HEK293 (cell line): ENCODE measurements around the gene NPRL2.

Source experiments
- SP7 ChIP-seq: fragments of 450-650 bp; formaldehyde crosslinking; IDR thresholded peaks from 2 replicates; pipeline ENCODE4 v1.5.1; 2016; ENCODE audit warnings: missing biosample characterization, missing genetic modification characterization
- ZIC2 ChIP-seq: fragments of 450-650 bp; formaldehyde crosslinking; IDR thresholded peaks from 2 replicates; pipeline ENCODE4 v1.5.1; 2016; ENCODE audit warnings: missing biosample characterization, missing genetic modification characterization
- ZNF292 ChIP-seq: fragments of 450-650 bp; formaldehyde crosslinking; IDR thresholded peaks from 2 replicates; pipeline ENCODE4 v1.5.1; 2016; ENCODE audit warnings: low read depth, missing biosample characterization, missing genetic modification characterization, borderline replicate concordance
- ZNF335 ChIP-seq: fragments of 450-650 bp; formaldehyde crosslinking; conservative IDR thresholded peaks from 2 replicates; pipeline ENCODE4 v1.5.1; 2016; ENCODE audit warnings: missing biosample characterization, missing genetic modification characterization
- ZNF48 ChIP-seq: fragments of 450-650 bp; formaldehyde crosslinking; IDR thresholded peaks from 2 replicates; pipeline ENCODE4 v1.5.1; 2016; ENCODE audit warnings: missing biosample characterization, missing genetic modification characterization
- ZNF544 ChIP-seq: fragments of 450-650 bp; formaldehyde crosslinking; IDR thresholded peaks from 2 replicates; pipeline ENCODE4 v1.5.0; 2017; ENCODE audit warnings: missing biosample characterization, missing genetic modification characterization
- ZNF555 ChIP-seq: fragments of 450-650 bp; formaldehyde crosslinking; conservative IDR thresholded peaks from 2 replicates; pipeline ENCODE4 v1.5.1; 2017; ENCODE audit warnings: missing biosample characterization, mild to moderate bottlenecking, missing genetic modification characterization, inconsistent platforms
- ZNF558 ChIP-seq: fragments of 450-650 bp; formaldehyde crosslinking; IDR thresholded peaks from 2 replicates; pipeline ENCODE4 v1.5.1; 2016; ENCODE audit warnings: missing biosample characterization, missing genetic modification characterization
- TF ChIP-seq, protein P1 (sequence below): fragments of 450-650 bp; formaldehyde crosslinking; IDR thresholded peaks from 2 replicates; pipeline ENCODE4 v1.5.1; 2016; ENCODE audit warnings: missing biosample characterization, missing genetic modification characterization
- TF ChIP-seq, protein P2 (sequence below): fragments of 450-650 bp; formaldehyde crosslinking; IDR thresholded peaks from 2 replicates; pipeline ENCODE4 v1.5.1; 2016; ENCODE audit warnings: missing biosample characterization, missing genetic modification characterization
- TF ChIP-seq, protein P3 (sequence below): fragments of 450-650 bp; formaldehyde crosslinking; IDR thresholded peaks from 2 replicates; pipeline ENCODE4 v1.5.1; 2016; ENCODE audit warnings: missing biosample characterization, missing genetic modification characterization, low read depth
- TF ChIP-seq, protein P4 (sequence below): fragments of 450-650 bp; formaldehyde crosslinking; IDR thresholded peaks from 2 replicates; pipeline ENCODE4 v1.5.1; 2016; ENCODE audit warnings: missing biosample characterization, missing genetic modification characterization

DNA sequence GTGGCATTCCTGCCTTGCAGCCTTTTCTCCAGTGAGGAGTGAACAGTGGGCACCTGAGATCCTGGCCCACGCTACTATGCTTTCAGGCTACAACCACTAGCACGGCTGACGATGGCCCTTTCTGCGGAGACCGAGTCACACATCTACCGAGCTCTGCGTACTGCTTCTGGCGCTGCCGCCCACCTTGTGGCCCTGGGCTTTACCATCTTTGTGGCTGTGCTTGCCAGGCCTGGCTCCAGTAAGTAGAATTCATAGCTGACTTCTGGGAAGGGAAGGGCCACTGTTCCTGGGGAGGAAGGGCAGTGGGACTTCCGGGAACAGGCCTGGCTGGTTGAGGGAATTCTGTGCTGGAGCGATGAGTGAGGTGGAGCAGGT, 735 bp upstream of the NPRL2 start:
- TF ChIP-seq, protein P1, sequence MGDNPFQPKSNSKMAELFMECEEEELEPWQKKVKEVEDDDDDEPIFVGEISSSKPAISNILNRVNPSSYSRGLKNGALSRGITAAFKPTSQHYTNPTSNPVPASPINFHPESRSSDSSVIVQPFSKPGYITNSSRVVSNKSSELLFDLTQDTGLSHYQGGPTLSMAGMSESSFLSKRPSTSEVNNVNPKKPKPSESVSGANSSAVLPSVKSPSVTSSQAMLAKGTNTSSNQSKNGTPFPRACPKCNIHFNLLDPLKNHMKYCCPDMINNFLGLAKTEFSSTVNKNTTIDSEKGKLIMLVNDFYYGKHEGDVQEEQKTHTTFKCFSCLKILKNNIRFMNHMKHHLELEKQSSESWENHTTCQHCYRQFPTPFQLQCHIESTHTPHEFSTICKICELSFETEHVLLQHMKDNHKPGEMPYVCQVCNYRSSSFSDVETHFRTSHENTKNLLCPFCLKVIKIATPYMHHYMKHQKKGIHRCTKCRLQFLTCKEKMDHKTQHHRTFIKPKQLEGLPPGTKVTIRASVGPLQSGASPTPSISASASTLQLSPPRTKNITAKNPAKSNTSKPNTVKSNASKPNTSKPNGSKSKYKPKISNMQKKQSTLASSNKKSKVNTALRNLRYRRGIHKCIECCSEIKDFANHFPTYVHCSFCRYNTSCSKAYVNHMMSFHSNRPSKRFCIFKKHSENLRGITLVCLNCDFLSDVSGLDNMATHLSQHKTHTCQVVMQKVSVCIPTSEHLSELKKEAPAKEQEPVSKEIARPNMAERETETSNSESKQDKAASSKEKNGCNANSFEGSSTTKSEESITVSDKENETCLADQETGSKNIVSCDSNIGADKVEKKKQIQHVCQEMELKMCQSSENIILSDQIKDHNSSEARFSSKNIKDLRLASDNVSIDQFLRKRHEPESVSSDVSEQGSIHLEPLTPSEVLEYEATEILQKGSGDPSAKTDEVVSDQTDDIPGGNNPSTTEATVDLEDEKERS (tag by site-specific recombination): no peak
- TF ChIP-seq, protein P2, sequence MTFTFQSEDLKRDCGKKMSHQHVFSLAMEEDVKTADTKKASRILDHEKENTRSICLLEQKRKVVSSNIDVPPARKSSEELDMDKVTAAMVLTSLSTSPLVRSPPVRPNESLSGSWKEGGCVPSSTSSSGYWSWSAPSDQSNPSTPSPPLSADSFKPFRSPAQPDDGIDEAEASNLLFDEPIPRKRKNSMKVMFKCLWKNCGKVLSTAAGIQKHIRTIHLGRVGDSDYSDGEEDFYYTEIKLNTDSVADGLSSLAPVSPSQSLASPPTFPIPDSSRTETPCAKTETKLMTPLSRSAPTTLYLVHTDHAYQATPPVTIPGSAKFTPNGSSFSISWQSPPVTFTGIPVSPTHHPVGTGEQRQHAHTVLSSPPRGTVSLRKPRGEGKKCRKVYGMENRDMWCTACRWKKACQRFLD (tag by site-specific recombination): no peak
- TF ChIP-seq, protein P3, sequence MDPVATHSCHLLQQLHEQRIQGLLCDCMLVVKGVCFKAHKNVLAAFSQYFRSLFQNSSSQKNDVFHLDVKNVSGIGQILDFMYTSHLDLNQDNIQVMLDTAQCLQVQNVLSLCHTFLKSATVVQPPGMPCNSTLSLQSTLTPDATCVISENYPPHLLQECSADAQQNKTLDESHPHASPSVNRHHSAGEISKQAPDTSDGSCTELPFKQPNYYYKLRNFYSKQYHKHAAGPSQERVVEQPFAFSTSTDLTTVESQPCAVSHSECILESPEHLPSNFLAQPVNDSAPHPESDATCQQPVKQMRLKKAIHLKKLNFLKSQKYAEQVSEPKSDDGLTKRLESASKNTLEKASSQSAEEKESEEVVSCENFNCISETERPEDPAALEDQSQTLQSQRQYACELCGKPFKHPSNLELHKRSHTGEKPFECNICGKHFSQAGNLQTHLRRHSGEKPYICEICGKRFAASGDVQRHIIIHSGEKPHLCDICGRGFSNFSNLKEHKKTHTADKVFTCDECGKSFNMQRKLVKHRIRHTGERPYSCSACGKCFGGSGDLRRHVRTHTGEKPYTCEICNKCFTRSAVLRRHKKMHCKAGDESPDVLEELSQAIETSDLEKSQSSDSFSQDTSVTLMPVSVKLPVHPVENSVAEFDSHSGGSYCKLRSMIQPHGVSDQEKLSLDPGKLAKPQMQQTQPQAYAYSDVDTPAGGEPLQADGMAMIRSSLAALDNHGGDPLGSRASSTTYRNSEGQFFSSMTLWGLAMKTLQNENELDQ (tag by site-specific recombination): no peak
- TF ChIP-seq, protein P4, sequence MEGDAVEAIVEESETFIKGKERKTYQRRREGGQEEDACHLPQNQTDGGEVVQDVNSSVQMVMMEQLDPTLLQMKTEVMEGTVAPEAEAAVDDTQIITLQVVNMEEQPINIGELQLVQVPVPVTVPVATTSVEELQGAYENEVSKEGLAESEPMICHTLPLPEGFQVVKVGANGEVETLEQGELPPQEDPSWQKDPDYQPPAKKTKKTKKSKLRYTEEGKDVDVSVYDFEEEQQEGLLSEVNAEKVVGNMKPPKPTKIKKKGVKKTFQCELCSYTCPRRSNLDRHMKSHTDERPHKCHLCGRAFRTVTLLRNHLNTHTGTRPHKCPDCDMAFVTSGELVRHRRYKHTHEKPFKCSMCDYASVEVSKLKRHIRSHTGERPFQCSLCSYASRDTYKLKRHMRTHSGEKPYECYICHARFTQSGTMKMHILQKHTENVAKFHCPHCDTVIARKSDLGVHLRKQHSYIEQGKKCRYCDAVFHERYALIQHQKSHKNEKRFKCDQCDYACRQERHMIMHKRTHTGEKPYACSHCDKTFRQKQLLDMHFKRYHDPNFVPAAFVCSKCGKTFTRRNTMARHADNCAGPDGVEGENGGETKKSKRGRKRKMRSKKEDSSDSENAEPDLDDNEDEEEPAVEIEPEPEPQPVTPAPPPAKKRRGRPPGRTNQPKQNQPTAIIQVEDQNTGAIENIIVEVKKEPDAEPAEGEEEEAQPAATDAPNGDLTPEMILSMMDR (tag by site-specific recombination): no peak
- no peak for TF ChIP-seq SP7
- no peak for TF ChIP-seq ZNF558 (tag by site-specific recombination)
- no peak for TF ChIP-seq ZIC2
- no peak for TF ChIP-seq ZNF555 (tag by site-specific recombination)
- no peak for TF ChIP-seq ZNF335 (tag by site-specific recombination)
- no peak for TF ChIP-seq ZNF292 (tag by site-specific recombination)
- TF ChIP-seq ZNF48 (tag by site-specific recombination): no peak
- no peak for TF ChIP-seq ZNF544 (tag by site-specific recombination)
